Measurements from ENCODE around the gene TMEM253. TPM values are rescaled to one million over a fixed set of nuclear protein-coding genes. Genes with fewer than 3 reads are reported as not detected.

TMEM253 gene
- total RNA-seq, 1 donor, result not detected

- Histone ChIP-seq H3K27me3 (ENCODE audit: insufficient read depth, low read length) (no peaks in the 10 kb centered on the region), H3K27ac (ENCODE audit: low read depth, low read length) (peak overlapping the region; percentile 91), H3K79me2 (ENCODE audit: insufficient read depth, low read length) (peaks cover 17% of the 10 kb centered on the region), H3K4me2 (ENCODE audit: insufficient read depth, low read length) (peak overlapping the region; percentile 93), H4K20me1 (ENCODE audit: insufficient read depth, low read length) (peaks cover 19% of the 10 kb centered on the region), H2AFZ (ENCODE audit: low read length) (peak overlapping the region; percentile 48), H3K36me3 (ENCODE audit: insufficient read depth, low read length) (peaks cover 31% of the 10 kb centered on the region), H3K9me3 (ENCODE audit: low read depth, low read length) (no peaks in the 10 kb centered on the region), H3K4me3 (ENCODE audit: insufficient read depth, low read length) (peak overlapping the region; percentile 76), H3K4me1 (ENCODE audit: insufficient read depth, low read length) (peaks cover 35% of the 10 kb centered on the region)
- TF ChIP-seq CTCF (IDR thresholded peaks at IDR 0.05; ENCODE audit: extremely low read depth, low read depth, low read length), result no peak
- peak; percentile 99 for DNase-seq (ENCODE audit: insufficient read length, low spot score, missing footprints)
Measured at GRCh38 chr14:21071225-21072030, 29.4 kb upstream of the TMEM253 start.

GRCh38 chr14:21072031-21072473, 28.8 kb upstream of the TMEM253 start:
- H3K4me3 ChIP-seq (ENCODE audit: insufficient read depth, low read length), result peak overlapping the region; percentile 76
- peaks cover 17% of the 10 kb centered on the region for H3K79me2 ChIP-seq (ENCODE audit: insufficient read depth, low read length)
- H3K9me3 ChIP-seq (ENCODE audit: low read depth, low read length), result no peaks in the 10 kb centered on the region
- TF ChIP-seq CTCF (IDR thresholded peaks at IDR 0.05; ENCODE audit: extremely low read depth, low read depth, low read length), result no peak
- H3K27ac ChIP-seq (ENCODE audit: low read depth, low read length), result peak overlapping the region; percentile 91
- peak; percentile 99 for DNase-seq (ENCODE audit: insufficient read length, low spot score, missing footprints)
- peak overlapping the region; percentile 93 for H3K4me2 ChIP-seq (ENCODE audit: insufficient read depth, low read length)
- H4K20me1 ChIP-seq (ENCODE audit: insufficient read depth, low read length), result peaks cover 19% of the 10 kb centered on the region
- no peaks in the 10 kb centered on the region for H3K27me3 ChIP-seq (ENCODE audit: insufficient read depth, low read length)
- H3K36me3 ChIP-seq (ENCODE audit: insufficient read depth, low read length), result peaks cover 37% of the 10 kb centered on the region
- H2AFZ ChIP-seq (ENCODE audit: low read length), result peak overlapping the region; percentile 48
- peaks cover 35% of the 10 kb centered on the region for H3K4me1 ChIP-seq (ENCODE audit: insufficient read depth, low read length)

GRCh38 chr14:21072781-21073339, 28.0 kb upstream of the TMEM253 start:
- peaks cover 45% of the 10 kb centered on the region for H3K36me3 ChIP-seq (ENCODE audit: insufficient read depth, low read length)
- no peak for TF ChIP-seq CTCF (IDR thresholded peaks at IDR 0.05; ENCODE audit: extremely low read depth, low read depth, low read length)
- H3K4me1 ChIP-seq (ENCODE audit: insufficient read depth, low read length), result peaks cover 35% of the 10 kb centered on the region
- H3K4me2 ChIP-seq (ENCODE audit: insufficient read depth, low read length), result peak overlapping the region; percentile 93
- peak; percentile 51 for DNase-seq (ENCODE audit: insufficient read length, low spot score, missing footprints)
- no peak overlapping the region for H3K4me3 ChIP-seq (ENCODE audit: insufficient read depth, low read length)
- H3K27ac ChIP-seq (ENCODE audit: low read depth, low read length), result peak overlapping the region; percentile 91
- no peaks in the 10 kb centered on the region for H3K9me3 ChIP-seq (ENCODE audit: low read depth, low read length)
- no peaks in the 10 kb centered on the region for H3K27me3 ChIP-seq (ENCODE audit: insufficient read depth, low read length)
- H3K79me2 ChIP-seq (ENCODE audit: insufficient read depth, low read length), result peaks cover 17% of the 10 kb centered on the region
- H4K20me1 ChIP-seq (ENCODE audit: insufficient read depth, low read length), result peaks cover 22% of the 10 kb centered on the region
- no peak overlapping the region for H2AFZ ChIP-seq (ENCODE audit: low read length)

- H3K27ac ChIP-seq (ENCODE audit: low read depth, low read length), result no peak overlapping the region
Measured at GRCh38 chr14:21073921-21074320, 26.9 kb upstream of the TMEM253 start.

More at GRCh38 chr14:21073921-21074320, 26.9 kb upstream of the TMEM253 start:
- H3K4me1 ChIP-seq (ENCODE audit: insufficient read depth, low read length), result peaks cover 30% of the 10 kb centered on the region
- H3K27me3 ChIP-seq (ENCODE audit: insufficient read depth, low read length), result no peaks in the 10 kb centered on the region
- peak; percentile 48 for DNase-seq (ENCODE audit: insufficient read length, low spot score, missing footprints)
- no peak for TF ChIP-seq CTCF (IDR thresholded peaks at IDR 0.05; ENCODE audit: extremely low read depth, low read depth, low read length)
- H3K36me3 ChIP-seq (ENCODE audit: insufficient read depth, low read length), result peaks cover 56% of the 10 kb centered on the region
- no peak overlapping the region for H3K4me2 ChIP-seq (ENCODE audit: insufficient read depth, low read length)
- H4K20me1 ChIP-seq (ENCODE audit: insufficient read depth, low read length), result peaks cover 22% of the 10 kb centered on the region
- H3K9me3 ChIP-seq (ENCODE audit: low read depth, low read length), result no peaks in the 10 kb centered on the region
- peaks cover 17% of the 10 kb centered on the region for H3K79me2 ChIP-seq (ENCODE audit: insufficient read depth, low read length)
- no peak overlapping the region for H3K4me3 ChIP-seq (ENCODE audit: insufficient read depth, low read length)
- no peak overlapping the region for H2AFZ ChIP-seq (ENCODE audit: low read length)
